K562 (cell line): ENCODE results near the gene ANKRD44. TPM values are rescaled to one million over a fixed set of nuclear protein-coding genes. Genes with fewer than 3 reads are reported as not detected.

Experiments
- BCL6 ChIP-seq: fragments of 250-450 bp; sonication (Bioruptor Pico); IDR thresholded peaks from 2 replicates; pipeline ENCODE4 v1.4.0; 2020
- BRD4 ChIP-seq: fragments of 200-600 bp; sonication (generic); IDR thresholded peaks from 2 replicates; pipeline ENCODE4 v1.6.1; 2017; ENCODE audit warnings: inconsistent platforms
- CCNT2 ChIP-seq: IDR thresholded peaks from 2 replicates; pipeline ENCODE4 v1.6.1; 2011; ENCODE audit warnings: borderline replicate concordance, low read depth, mild to moderate bottlenecking, moderate library complexity, mixed read lengths, low read length; ENCODE audit not compliant: insufficient read length; ENCODE audit errors: extremely low read depth
- CREM ChIP-seq: IDR thresholded peaks from 2 replicates; pipeline ENCODE4 v1.6.1; 2014; ENCODE audit warnings: antibody characterized with exemption, low read depth
- E2F1 ChIP-seq: sonication (generic); formaldehyde crosslinking; IDR thresholded peaks from 2 replicates; pipeline ENCODE4 v1.8.1; 2023; ENCODE audit warnings: mild to moderate bottlenecking, missing genetic modification reagents, moderate library complexity
- EWSR1 ChIP-seq: fragments of 450-650 bp; IDR thresholded peaks from 2 replicates; pipeline ENCODE4 v1.6.1; 2018; ENCODE audit warnings: borderline replicate concordance, mild to moderate bottlenecking, low read depth, moderate library complexity; ENCODE audit not compliant: partially characterized antibody
- GATAD2B ChIP-seq: fragments of 450-650 bp; IDR thresholded peaks from 2 replicates; pipeline ENCODE4 v1.6.1; 2017; ENCODE audit warnings: mild to moderate bottlenecking, borderline replicate concordance
- KHSRP ChIP-seq: fragments of 450-650 bp; IDR thresholded peaks from 2 replicates; pipeline ENCODE4 v1.6.1; 2017
- MEF2D ChIP-seq: conservative IDR thresholded peaks from 2 replicates; pipeline ENCODE4 v1.6.1; 2016; ENCODE audit warnings: low read depth, missing genetic modification characterization, missing compliant biosample characterization
- MEIS2 ChIP-seq: fragments of 450-650 bp; IDR thresholded peaks from 2 replicates; pipeline ENCODE4 v1.6.1; 2014; ENCODE audit warnings: mild to moderate bottlenecking; ENCODE audit not compliant: partially characterized antibody
- NFIC ChIP-seq: fragments of 450-650 bp; IDR thresholded peaks from 2 replicates; pipeline ENCODE4 v1.6.1; 2017; ENCODE audit warnings: mild to moderate bottlenecking, inconsistent platforms
- PHTF2 ChIP-seq: fragments of 250-450 bp; sonication (Bioruptor Pico); IDR thresholded peaks from 2 replicates; pipeline ENCODE4 v1.5.0; 2021; ENCODE audit warnings: mild to moderate bottlenecking
- POLR2AphosphoS5 ChIP-seq: IDR thresholded peaks from 2 replicates; pipeline ENCODE4 v1.6.1; 2011; ENCODE audit warnings: mild to moderate bottlenecking, low read depth, low read length, moderate library complexity; ENCODE audit not compliant: control insufficient read depth, insufficient read depth
- SRSF3 ChIP-seq: fragments of 200-400 bp; formaldehyde crosslinking; IDR thresholded peaks from 2 replicates; pipeline ENCODE4 v1.6.1; 2016; ENCODE audit warnings: mild to moderate bottlenecking, low read length, moderate library complexity; ENCODE audit not compliant: insufficient read depth
- SUPT5H ChIP-seq: fragments of 450-650 bp; IDR thresholded peaks from 2 replicates; pipeline ENCODE4 v1.6.1; 2016
- TGIF2 ChIP-seq: sonication (generic); formaldehyde crosslinking; IDR thresholded peaks from 2 replicates; pipeline ENCODE4 v1.8.1; 2022; ENCODE audit warnings: mild to moderate bottlenecking, missing genetic modification reagents, moderate library complexity
- ZC3H11A ChIP-seq: IDR thresholded peaks from 2 replicates; pipeline ENCODE4 v1.6.1; 2012; ENCODE audit warnings: low read depth, low read length, improper control_type of control experiment
- ZNF217 ChIP-seq: sonication (generic); formaldehyde crosslinking; IDR thresholded peaks from 2 replicates; pipeline ENCODE4 v1.8.0; 2022; ENCODE audit warnings: mild to moderate bottlenecking, missing genetic modification reagents
- ZNF318 ChIP-seq, 2 experiments: fragments of 450-650 bp; IDR thresholded peaks; 2 replicates each; pipeline ENCODE4 v1.6.1; 2016; ENCODE audit warnings: mild to moderate bottlenecking in 2 of 2, borderline replicate concordance in 1 of 2, low read depth in 1 of 2, moderate library complexity in 1 of 2
- polyA plus RNA-seq, 8 experiments: library from polyadenylated mRNA; depleted of rRNA in 4 of 8; stranded (reverse) in 5 of 8; unstranded in 3 of 8; fragments of >200 nt; fragmentation: Nextera tagmentation in 2 of 8; fragmentation: Illumina TruSeq in 1 of 8; extraction: Ambion mirVana in 2 of 8; extraction: Trizol in 1 of 8; gene quantifications; 2 replicates each; pipeline versions ENCODE4 v1.2.1 to v1.2.3, GENCODE V29; 2011 to 2014; ENCODE audit warnings: inconsistent platforms in 1 of 8, missing spikeins in 1 of 8
- total RNA-seq, 7 experiments: library from RNA; depleted of rRNA in 6 of 7; stranded (reverse); fragments of >200 nt in 6 of 7; fragmentation: Illumina TruSeq in 2 of 7; extraction: Trizol in 2 of 7; gene quantifications; 2 replicates each; pipeline versions ENCODE4 v1.2.1 to v1.2.3, GENCODE V29; 2011 to 2021; ENCODE audit warnings: low replicate concordance in 1 of 7
- TF ChIP-seq, protein P1 (sequence below): fragments of 250-450 bp; sonication (Bioruptor Pico); IDR thresholded peaks from 2 replicates; pipeline ENCODE4 v1.8.0; 2021; ENCODE audit warnings: mild to moderate bottlenecking, moderate library complexity

The ANKRD44 gene
- total and polyA plus RNA-seq, 9 of the 15 experiments (the other 6 are each of a cell fraction or from before 2014, with no cell fraction given) = 0.03 to 0.64 (median 0.07) TPM; not detected in 3

DNA sequence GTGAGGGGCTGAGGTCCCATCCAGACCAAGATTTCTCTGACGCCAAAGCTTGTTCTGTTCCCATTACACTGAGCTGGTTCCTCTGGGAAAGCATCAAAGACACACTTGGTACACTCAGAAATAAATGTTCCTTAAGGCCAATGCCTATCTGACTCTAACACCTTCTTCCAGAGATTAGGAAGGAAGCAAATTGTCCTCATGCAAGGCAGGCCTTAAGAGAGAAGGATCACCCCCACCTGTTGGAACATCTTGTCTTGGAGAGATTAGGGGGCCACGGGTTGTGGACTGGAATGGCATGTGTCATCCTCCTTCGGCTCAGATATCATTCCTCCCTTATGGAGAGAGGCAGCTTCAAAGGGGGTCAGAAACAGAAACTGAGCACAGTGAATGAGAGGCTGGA, 100.2 kb downstream of the ANKRD44 start (continued):
- 0 out of 2 replicates have a peak, but pooled peaks have one; percentile 28 for TF ChIP-seq POLR2AphosphoS5
- TF ChIP-seq SUPT5H = no peak
- TF ChIP-seq ZNF217 (CRISPR knock-in tag) = no peak
- no peak for TF ChIP-seq BCL6 (CRISPR knock-in tag)
- no peak for TF ChIP-seq MEIS2
- TF ChIP-seq, protein P1, sequence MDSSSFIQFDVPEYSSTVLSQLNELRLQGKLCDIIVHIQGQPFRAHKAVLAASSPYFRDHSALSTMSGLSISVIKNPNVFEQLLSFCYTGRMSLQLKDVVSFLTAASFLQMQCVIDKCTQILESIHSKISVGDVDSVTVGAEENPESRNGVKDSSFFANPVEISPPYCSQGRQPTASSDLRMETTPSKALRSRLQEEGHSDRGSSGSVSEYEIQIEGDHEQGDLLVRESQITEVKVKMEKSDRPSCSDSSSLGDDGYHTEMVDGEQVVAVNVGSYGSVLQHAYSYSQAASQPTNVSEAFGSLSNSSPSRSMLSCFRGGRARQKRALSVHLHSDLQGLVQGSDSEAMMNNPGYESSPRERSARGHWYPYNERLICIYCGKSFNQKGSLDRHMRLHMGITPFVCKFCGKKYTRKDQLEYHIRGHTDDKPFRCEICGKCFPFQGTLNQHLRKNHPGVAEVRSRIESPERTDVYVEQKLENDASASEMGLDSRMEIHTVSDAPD (CRISPR knock-in tag) = no peak
- no peak for TF ChIP-seq ZNF318 (IDR thresholded peaks at IDR 0.05; ENCODE audit: borderline replicate concordance in 1 of 2, low read depth in 1 of 2)
- no peak for TF ChIP-seq EWSR1
- TF ChIP-seq E2F1 (CRISPR knock-in tag) = no peak
- TF ChIP-seq CREM = no peak
- no peak for TF ChIP-seq CCNT2
- no peak for TF ChIP-seq PHTF2
- no peak for TF ChIP-seq TGIF2 (CRISPR knock-in tag)
- no peak for TF ChIP-seq MEF2D (tag)
- TF ChIP-seq GATAD2B = no peak
- TF ChIP-seq NFIC = 0 out of 2 replicates have a peak, but pooled peaks have one; percentile 24
- TF ChIP-seq BRD4 = no peak
- TF ChIP-seq KHSRP = no peak
- TF ChIP-seq ZC3H11A = no peak
- no peak for TF ChIP-seq SRSF3
